Uterus (tissue), 4 donors: ENCODE results near the gene WDR43. TPM values are rescaled to one million over a fixed set of nuclear protein-coding genes. Genes with fewer than 3 reads are reported as not detected.

Experiments used
- DNase-seq, 2 donors: peaks; one replicate each; pipeline ENCODE4 v3.0.0-alpha.2; 2019 to 2020
- H3K27ac ChIP-seq, 2 donors: fragments of 200-600 bp; sonication (generic); 1 replicate in 1 of 2; 2 replicates in 1 of 2; pipeline ENCODE4 v1.5.1; 2016 to 2018
- H3K27me3 ChIP-seq, 2 donors: fragments of 200-600 bp; sonication (generic); one replicate each; pipeline ENCODE4 v1.5.1; 2018 to 2019; ENCODE audit warnings: control low read depth in 1 of 2
- H3K36me3 ChIP-seq, 2 donors: fragments of 200-600 bp; sonication (generic); one replicate each; pipeline ENCODE4 v1.5.1; 2019; ENCODE audit warnings: control low read depth in 1 of 2
- H3K4me1 ChIP-seq, 2 donors: fragments of 200-600 bp; sonication (generic); one replicate each; pipeline ENCODE4 v1.5.1; 2018 to 2019; ENCODE audit warnings: control low read depth in 1 of 2
- H3K4me3 ChIP-seq, 2 donors: fragments of 200-600 bp; sonication (generic); 1 replicate in 1 of 2; 2 replicates in 1 of 2; pipeline ENCODE4 v1.5.1; 2018 to 2019; ENCODE audit warnings: mild to moderate bottlenecking in 1 of 2
- H3K9me3 ChIP-seq, 2 donors: fragments of 200-600 bp; sonication (generic); one replicate each; pipeline ENCODE4 v1.5.1; 2019; ENCODE audit warnings: control low read depth in 1 of 2
- CTCF ChIP-seq, 4 experiments: fragments of 200-600 bp in 2 of 4; fragments of 450-650 bp in 2 of 4; sonication (generic) in 2 of 4; IDR thresholded peaks; one replicate each; pipeline ENCODE4 v1.5.1; 2016 to 2019; ENCODE audit warnings: antibody characterized with exemption in 4 of 4, mild to moderate bottlenecking in 2 of 4, moderate library complexity in 1 of 4
- POLR2A ChIP-seq, 2 donors: fragments of 450-650 bp; IDR thresholded peaks; one replicate each; pipeline ENCODE4 v1.6.1; 2016; ENCODE audit warnings: antibody characterized with exemption in 2 of 2, mild to moderate bottlenecking in 1 of 2, moderate library complexity in 1 of 2
- intact Hi-C: fragments of 100-400 bp; cut with DNase I; formaldehyde crosslinking; loops from one replicate; pipeline ENCODE4 v1.15.1; 2023; ENCODE audit warnings: low total_unique reads
- total RNA-seq, 4 donors: library from RNA; depleted of rRNA in 3 of 4; stranded (reverse); fragments of >200 nt in 3 of 4; gene quantifications; one replicate each; pipeline versions ENCODE4 v1.1.0 to v1.2.4, GENCODE V29; 2014 to 2023
- donor health status: DM: yes; HTN: yes; CAD: no.

Gene WDR43
- total RNA-seq, 4 donors from 2014 or later: 42.9 to 82.2 (median 74.6) TPM

GRCh38 chr2:28970464-28971160 lies 76.1 kb downstream of the WDR43 start:
- no peaks in the 10 kb centered on the region for H3K9me3 ChIP-seq
- H3K36me3 ChIP-seq: no peaks in the 10 kb centered on the region
- TF ChIP-seq POLR2A (IDR thresholded peaks at IDR 0.05): no peak
- TF ChIP-seq CTCF (IDR thresholded peaks at IDR 0.05): no peak
- intact Hi-C loops: no loop called here
- H3K27ac ChIP-seq: no peak overlapping the region
- H3K4me3 ChIP-seq: no peak overlapping the region
- no peaks in the 10 kb centered on the region for H3K4me1 ChIP-seq
- no peaks in the 10 kb centered on the region for H3K27me3 ChIP-seq
- no peak for DNase-seq

- TF ChIP-seq CTCF (IDR thresholded peaks at IDR 0.05): no peak
- no peak for TF ChIP-seq POLR2A (IDR thresholded peaks at IDR 0.05)
- Histone ChIP-seq H3K27ac (no peak overlapping the region), H3K4me1 (no peaks in the 10 kb centered on the region), H3K4me3 (no peak overlapping the region), H3K9me3 (no peaks in the 10 kb centered on the region), H3K27me3 (no peaks in the 10 kb centered on the region), H3K36me3 (no peaks in the 10 kb centered on the region)
- no peak for DNase-seq
- intact Hi-C loops: no loop called here
Observed at GRCh38 chr2:28972778-28973335, 78.4 kb downstream of the WDR43 start.

- no peak for DNase-seq
- H3K4me3 ChIP-seq: no peak overlapping the region
- H3K27ac ChIP-seq: no peak overlapping the region
- no peaks in the 10 kb centered on the region for H3K4me1 ChIP-seq
- H3K9me3 ChIP-seq: no peaks in the 10 kb centered on the region
- no peaks in the 10 kb centered on the region for H3K36me3 ChIP-seq
- no peak for TF ChIP-seq POLR2A (IDR thresholded peaks at IDR 0.05)
- no peak for TF ChIP-seq CTCF (IDR thresholded peaks at IDR 0.05)
- intact Hi-C loops: no loop called here
- no peaks in the 10 kb centered on the region for H3K27me3 ChIP-seq
Observed at GRCh38 chr2:28974252-28974651, 79.8 kb downstream of the WDR43 start.

- intact Hi-C loops: no loop called here
- DNase-seq: no peak
- no peaks in the 10 kb centered on the region for H3K4me1 ChIP-seq
- no peaks in the 10 kb centered on the region for H3K36me3 ChIP-seq
- no peaks in the 10 kb centered on the region for H3K27me3 ChIP-seq
- H3K9me3 ChIP-seq: no peaks in the 10 kb centered on the region
- H3K27ac ChIP-seq: no peak overlapping the region
- TF ChIP-seq CTCF (IDR thresholded peaks at IDR 0.05) (no peak), POLR2A (IDR thresholded peaks at IDR 0.05) (no peak)
- no peak overlapping the region for H3K4me3 ChIP-seq
Observed at GRCh38 chr2:28975671-28976070, 81.2 kb downstream of the WDR43 start.

- DNase-seq: no peak
- intact Hi-C loops: no loop called here
- H3K36me3 ChIP-seq: no peaks in the 10 kb centered on the region
- H3K4me3 ChIP-seq: no peak overlapping the region
- TF ChIP-seq POLR2A (IDR thresholded peaks at IDR 0.05) (no peak), CTCF (IDR thresholded peaks at IDR 0.05) (no peak)
- no peaks in the 10 kb centered on the region for H3K4me1 ChIP-seq
- H3K27me3 ChIP-seq: no peaks in the 10 kb centered on the region
- no peaks in the 10 kb centered on the region for H3K9me3 ChIP-seq
- no peak overlapping the region for H3K27ac ChIP-seq
Observed at GRCh38 chr2:28976584-28976983, 82.1 kb downstream of the WDR43 start.
